GDM1 (cell line): ENCODE data around the gene EMCN.
"Not testable (repeated sequence)": the region's sequence is repeated elsewhere in the genome, so short reads cannot be mapped to it uniquely, and the experiment has no call there.

ENCODE experiments used
- DNase-seq: peaks from one replicate; lab custom pipeline; 2025; lab: John Stamatoyannopoulos, UW

EMCN gene

GRCh38 chr4:100492129-100492528, 25.7 kb downstream of the EMCN start:
- no peak for DNase-seq

- no peak for DNase-seq
These were observed 28.5 kb downstream of the EMCN start for GRCh38 chr4:100489305-100489704.

- DNase-seq: no peak
These were observed 31.3 kb downstream of the EMCN start for GRCh38 chr4:100486496-100486895.

GRCh38 chr4:100483796-100484195, 34.0 kb downstream of the EMCN start:
- DNase-seq: no peak

- DNase-seq: no peak
These were observed 37.9 kb downstream of the EMCN start for GRCh38 chr4:100479971-100480370.

GRCh38 chr4:100469555-100469954, 48.3 kb downstream of the EMCN start:
- no peak for DNase-seq

GRCh38 chr4:100466501-100466900, 51.3 kb downstream of the EMCN start:
- DNase-seq: no peak

- DNase-seq: no peak
These were observed 55.8 kb downstream of the EMCN start for GRCh38 chr4:100461807-100462605.

GRCh38 chr4:100450449-100450848, 67.4 kb downstream of the EMCN start:
- DNase-seq: no peak

- no peak for DNase-seq
These were observed 86.4 kb downstream of the EMCN start for GRCh38 chr4:100431416-100431815.

GRCh38 chr4:100430451-100430850, 87.4 kb downstream of the EMCN start:
- DNase-seq: no peak

- no peak for DNase-seq
These were observed 88.2 kb downstream of the EMCN start for GRCh38 chr4:100429616-100430015.

GRCh38 chr4:100428051-100428450, 89.8 kb downstream of the EMCN start:
- DNase-seq: no peak

- no peak for DNase-seq
These were observed 93.4 kb downstream of the EMCN start for GRCh38 chr4:100424376-100424775.

- no peak for DNase-seq
These were observed 94.9 kb downstream of the EMCN start for GRCh38 chr4:100422894-100423293.

GRCh38 chr4:100421361-100421978, 96.4 kb downstream of the EMCN start:
- DNase-seq: peak; percentile 8

- no peak for DNase-seq
These were observed 97.3 kb downstream of the EMCN start for GRCh38 chr4:100420571-100420970.

- no peak for DNase-seq
These were observed 100.3 kb downstream of the EMCN start for GRCh38 chr4:100417565-100417964.

GRCh38 chr4:100414016-100414790, 103.6 kb downstream of the EMCN start:
- DNase-seq: no peak

- DNase-seq: no peak
These were observed 126.0 kb downstream of the EMCN start for GRCh38 chr4:100391863-100392262.

GRCh38 chr4:100391086-100391485, 126.7 kb downstream of the EMCN start:
- DNase-seq: no peak

GRCh38 chr4:100386270-100386669, 131.6 kb downstream of the EMCN start:
- DNase-seq: no peak

GRCh38 chr4:100380401-100380800, 137.4 kb downstream of the EMCN start:
- not testable (repeated sequence) for DNase-seq
